Naive thymus-derived CD4-positive, alpha-beta T cell (primary cell): ENCODE data around the gene SNX5. TPM values are rescaled to one million over a fixed set of nuclear protein-coding genes. Genes with fewer than 3 reads are reported as not detected.

Source experiments
- ATAC-seq: fragments of 150-1000 bp; cut with Tn5 transposase; 2 replicates; pipeline ENCODE4 v1.10.0; 2021; ENCODE audit warnings: mild to moderate bottlenecking, moderate library complexity
- CTCF ChIA-PET: fragments of 350-600 bp; sonication (Branson Sonifier 250); formaldehyde crosslinking; loops from one replicate; lab custom pipeline; 2021; ENCODE audit warnings: antibody characterized with exemption; lab: Charles Lee
- POLR2A ChIA-PET: fragments of 350-600 bp; sonication (Branson Sonifier 250); formaldehyde crosslinking; loops from one replicate; lab custom pipeline; 2021; ENCODE audit warnings: antibody characterized with exemption, inconsistent platforms; lab: Charles Lee
- DNase-seq, 9 donors: peaks; one replicate each; pipeline versions ENCODE4 v3.0.0 to v3.0.0-alpha.2; 2020 to 2022; ENCODE audit warnings: mixed read lengths in 1 of 9
- H3K27ac ChIP-seq: one replicate; pipeline ENCODE4 v1.7.0; 2013; ENCODE audit warnings: mild to moderate bottlenecking, low read depth, low read length, moderate library complexity
- H3K27me3 ChIP-seq, 2 donors: one replicate each; pipeline ENCODE4 v1.7.0; 2013; ENCODE audit warnings: low read length in 2 of 2, mild to moderate bottlenecking in 2 of 2, moderate library complexity in 2 of 2; ENCODE audit not compliant: control insufficient read depth in 2 of 2, insufficient read depth in 2 of 2
- H3K36me3 ChIP-seq, 3 experiments: 1 replicate in 2 of 3; 2 replicates in 1 of 3; pipeline ENCODE4 v1.7.0; 2013; ENCODE audit warnings: low read length in 3 of 3, mild to moderate bottlenecking in 3 of 3, moderate library complexity in 1 of 3; ENCODE audit not compliant: insufficient read depth in 3 of 3, control insufficient read depth in 2 of 3
- H3K4me1 ChIP-seq, 2 donors: one replicate each; pipeline ENCODE4 v1.7.0; 2013; ENCODE audit warnings: low read length in 2 of 2, mild to moderate bottlenecking in 2 of 2, moderate library complexity in 1 of 2; ENCODE audit not compliant: control insufficient read depth in 2 of 2, insufficient read depth in 2 of 2
- H3K4me3 ChIP-seq: 2 replicates; pipeline ENCODE4 v1.7.0; 2013; ENCODE audit warnings: mild to moderate bottlenecking, low read length
- H3K9me3 ChIP-seq, 3 experiments: 1 replicate in 2 of 3; 2 replicates in 1 of 3; pipeline ENCODE4 v1.7.0; 2013; ENCODE audit warnings: low read length in 3 of 3; ENCODE audit not compliant: control insufficient read depth in 2 of 3
- H3K27ac Mint-ChIP-seq, 9 donors: one replicate each; pipeline ENCODE4 v1.8.0; 2020 to 2022; ENCODE audit warnings: mixed read lengths in 9 of 9, mild to moderate bottlenecking in 8 of 9, moderate library complexity in 5 of 9, inconsistent platforms in 2 of 9
- H3K27me3 Mint-ChIP-seq, 5 donors: one replicate each; pipeline ENCODE4 v1.8.0; 2021 to 2022; ENCODE audit warnings: mixed read lengths in 5 of 5, mild to moderate bottlenecking in 1 of 5
- H3K36me3 Mint-ChIP-seq, 5 donors: one replicate each; pipeline ENCODE4 v1.8.0; 2020 to 2022; ENCODE audit warnings: mixed read lengths in 5 of 5, mild to moderate bottlenecking in 3 of 5, inconsistent platforms in 1 of 5
- H3K4me1 Mint-ChIP-seq, 7 donors: one replicate each; pipeline ENCODE4 v1.8.0; 2020 to 2022; ENCODE audit warnings: mixed read lengths in 7 of 7, mild to moderate bottlenecking in 3 of 7, inconsistent platforms in 1 of 7
- H3K4me3 Mint-ChIP-seq, 10 donors: one replicate each; pipeline ENCODE4 v1.8.0; 2020 to 2022; ENCODE audit warnings: mild to moderate bottlenecking in 10 of 10, mixed read lengths in 10 of 10, moderate library complexity in 6 of 10, inconsistent platforms in 2 of 10
- H3K9me3 Mint-ChIP-seq, 11 donors: one replicate each; pipeline ENCODE4 v1.8.0; 2020 to 2022; ENCODE audit warnings: mixed read lengths in 11 of 11, mild to moderate bottlenecking in 4 of 11, inconsistent platforms in 1 of 11, moderate library complexity in 1 of 11
- intact Hi-C, 2 donors: fragments of 100-400 bp; cut with micrococcal nuclease; formaldehyde crosslinking; loops; one replicate each; pipeline ENCODE4 v1.15.1; 2023
- polyA plus RNA-seq, 2 donors: library from polyadenylated mRNA; unstranded; fragments of 300-500 nt; fragmentation: Illumina TruSeq; gene quantifications; one replicate each; pipeline ENCODE4 v1.2.3, GENCODE V29; 2021
- total RNA-seq, 6 experiments: library from RNA in 5 of 6; stranded (reverse) in 5 of 6; gene quantifications; 1 replicate in 5 of 6; 2 replicates in 1 of 6; pipeline ENCODE4 v1.2.3 and lab custom pipeline; 2021 to 2026

Gene SNX5
- total and polyA plus RNA-seq, 7 experiments from 2014 or later: 40.2 to 148 (median 61.9) TPM

GRCh38 chr20:17985388-17986018 is 16.9 kb upstream of the SNX5 start:
- Histone ChIP-seq H3K27me3 (no peaks in the 10 kb centered on the region), H3K4me3 (no peak overlapping the region), H3K4me1 (peaks cover 0 to 5% of the 10 kb centered on the region in 2 donors), H3K9me3 (no peaks in the 10 kb centered on the region), H3K27ac (no peak overlapping the region), H3K36me3 (peaks cover 0 to 9% (median 0%) of the 10 kb centered on the region in 3 experiments)
- Mint-ChIP-seq H3K27me3 (no peaks in the 10 kb centered on the region), H3K36me3 (peaks cover 0 to 26% (median 10%) of the 10 kb centered on the region in 5 donors), H3K4me1 (peaks cover 3 to 30% (median 18%) of the 10 kb centered on the region in 7 donors), H3K27ac (no peak overlapping the region), H3K9me3 (peaks cover 0 to 1% (median 0%) of the 10 kb centered on the region in 11 donors), H3K4me3 (no peak overlapping the region)
- CTCF ChIA-PET: interaction anchor here (0.6 kb wide), 1 partner anchor 167 kb away, joined by 5 read pairs; no protein-coding TSS in a partner anchor
- POLR2A ChIA-PET: interaction anchor here (0.6 to 0.7 kb wide), 2 partner anchors 20 to 295 kb away, joined by 3 to 5 read pairs; no protein-coding TSS in a partner anchor
- intact Hi-C loops: no loop called here
- ATAC-seq: no peak
- no peak for DNase-seq

GRCh38 chr20:17976305-17976704 is 7.7 kb upstream of the SNX5 start:
- H3K36me3 Mint-ChIP-seq: peaks cover 0 to 34% (median 16%) of the 10 kb centered on the region in 5 donors
- Histone ChIP-seq H3K27me3 (no peaks in the 10 kb centered on the region), H3K4me3 (no peak overlapping the region), H3K9me3 (no peaks in the 10 kb centered on the region), H3K4me1 (peaks cover 11 to 21% of the 10 kb centered on the region in 2 donors), H3K27ac (no peak overlapping the region), H3K36me3 (no peaks in the 10 kb centered on the region)
- peaks cover 19 to 40% (median 29%) of the 10 kb centered on the region in 7 donors for H3K4me1 Mint-ChIP-seq
- H3K9me3 Mint-ChIP-seq: no peaks in the 10 kb centered on the region
- ChIA-PET CTCF (no interaction called here), POLR2A (no interaction called here)
- no peak overlapping the region for H3K4me3 Mint-ChIP-seq
- H3K27me3 Mint-ChIP-seq: no peaks in the 10 kb centered on the region
- DNase-seq: no peak
- no peak overlapping the region for H3K27ac Mint-ChIP-seq
- ATAC-seq: no peak
- intact Hi-C loops: no loop called here

GRCh38 chr20:17972121-17972520 is 3.5 kb upstream of the SNX5 start:
- Histone ChIP-seq H3K36me3 (no peaks in the 10 kb centered on the region), H3K27me3 (no peaks in the 10 kb centered on the region), H3K4me3 (no peak overlapping the region), H3K4me1 (peaks cover 27 to 34% of the 10 kb centered on the region in 2 donors), H3K9me3 (no peaks in the 10 kb centered on the region), H3K27ac (no peak overlapping the region)
- POLR2A ChIA-PET: no interaction called here
- no peaks in the 10 kb centered on the region for H3K9me3 Mint-ChIP-seq
- intact Hi-C loops: no loop called here
- DNase-seq (no peak), ATAC-seq (no peak)
- peak overlapping the region in 8 of 10 donors; percentile 12 to 95 (median 56) for H3K4me3 Mint-ChIP-seq
- CTCF ChIA-PET: no interaction called here
- peak overlapping the region in 3 of 9 donors; percentile 21 to 68 (median 40) for H3K27ac Mint-ChIP-seq
- no peaks in the 10 kb centered on the region for H3K27me3 Mint-ChIP-seq
- H3K36me3 Mint-ChIP-seq: peaks cover 0 to 38% (median 16%) of the 10 kb centered on the region in 5 donors
- H3K4me1 Mint-ChIP-seq: peaks cover 38 to 55% (median 48%) of the 10 kb centered on the region in 7 donors

GRCh38 chr20:17971300-17972013 is 2.9 kb upstream of the SNX5 start:
- ChIA-PET CTCF (no interaction called here), POLR2A (no interaction called here)
- no peaks in the 10 kb centered on the region for H3K27me3 ChIP-seq
- DNase-seq: no peak
- no peak overlapping the region for H3K27ac ChIP-seq
- H3K9me3 Mint-ChIP-seq: no peaks in the 10 kb centered on the region
- H3K27ac Mint-ChIP-seq: peak overlapping the region in 4 of 9 donors; percentile 21 to 40 (median 26)
- H3K4me3 ChIP-seq: peak overlapping the region; percentile 91
- no peaks in the 10 kb centered on the region for H3K27me3 Mint-ChIP-seq
- intact Hi-C loops: no loop called here
- peak overlapping the region in 9 of 10 donors; percentile 52 to 97 (median 94) for H3K4me3 Mint-ChIP-seq
- ATAC-seq: no peak
- H3K4me1 Mint-ChIP-seq: peaks cover 44 to 62% (median 53%) of the 10 kb centered on the region in 7 donors
- H3K9me3 ChIP-seq: no peaks in the 10 kb centered on the region
- peaks cover 30 to 37% of the 10 kb centered on the region in 2 donors for H3K4me1 ChIP-seq
- no peaks in the 10 kb centered on the region for H3K36me3 ChIP-seq
- H3K36me3 Mint-ChIP-seq: peaks cover 0 to 42% (median 16%) of the 10 kb centered on the region in 5 donors

GRCh38 chr20:17969884-17970409 is 1.4 kb upstream of the SNX5 start:
- Mint-ChIP-seq H3K4me3 (peak overlapping the region; percentile 89 to 97 (median 94)), H3K36me3 (peaks cover 0 to 44% (median 11%) of the 10 kb centered on the region in 5 donors), H3K4me1 (peaks cover 47 to 75% (median 64%) of the 10 kb centered on the region in 7 donors), H3K27me3 (no peaks in the 10 kb centered on the region), H3K27ac (peak overlapping the region; percentile 93 to 98 (median 97)), H3K9me3 (no peaks in the 10 kb centered on the region)
- ChIA-PET CTCF (interaction anchor here (1.6 kb wide), 1 partner anchor 288 kb away, joined by 5 read pairs; the partner anchor contains the start of gene RRBP1), POLR2A (interaction anchor here (0.7 to 2.4 kb wide), 5 partner anchors 9 to 318 kb away, joined by 3 to 16 read pairs (median 3); partner anchors contain the start of gene RRBP1)
- peaks cover 40 to 47% of the 10 kb centered on the region in 2 donors for H3K4me1 ChIP-seq
- ATAC-seq (no peak), DNase-seq (peak in 6 of 9 donors; percentile 4 to 43 (median 12))
- peak overlapping the region; percentile 91 for H3K4me3 ChIP-seq
- H3K36me3 ChIP-seq: no peaks in the 10 kb centered on the region
- H3K27me3 ChIP-seq: no peaks in the 10 kb centered on the region
- H3K27ac ChIP-seq: peak overlapping the region; percentile 96
- H3K9me3 ChIP-seq: no peaks in the 10 kb centered on the region
- intact Hi-C loops: loop anchor here (1.0 to 10.0 kb wide), 13 partner anchors 9 to 1398 kb away; partner anchors contain the start of genes DSTN (in 2 of the 2), KIF16B (in 2 of the 2), BFSP1 (in 1 of the 2) and DZANK1 (in 1 of the 2)

- Mint-ChIP-seq H3K27me3 (no peaks in the 10 kb centered on the region), H3K9me3 (no peaks in the 10 kb centered on the region), H3K4me3 (peak overlapping the region; percentile 89 to 97 (median 94)), H3K36me3 (peaks cover 0 to 46% (median 11%) of the 10 kb centered on the region in 5 donors), H3K27ac (peak overlapping the region; percentile 93 to 98 (median 97)), H3K4me1 (peaks cover 52 to 75% (median 66%) of the 10 kb centered on the region in 7 donors)
- ATAC-seq (peak; percentile 3), DNase-seq (peak in 1 of 9 donors; percentile 28)
- POLR2A ChIA-PET: interaction anchor here (0.7 to 2.4 kb wide), 6 partner anchors 9 to 359 kb away, joined by 3 to 16 read pairs (median 6); partner anchors contain the start of genes RRBP1 and ZNF133
- Histone ChIP-seq H3K36me3 (no peaks in the 10 kb centered on the region), H3K4me1 (peaks cover 46 to 53% of the 10 kb centered on the region in 2 donors), H3K9me3 (no peaks in the 10 kb centered on the region), H3K27me3 (no peaks in the 10 kb centered on the region), H3K4me3 (peak overlapping the region; percentile 91), H3K27ac (peak overlapping the region; percentile 96)
- intact Hi-C loops: loop anchor here (1.0 to 10.0 kb wide), 13 partner anchors 8 to 1397 kb away; partner anchors contain the start of genes DSTN (in 2 of the 2), KIF16B (in 2 of the 2), BFSP1 (in 1 of the 2) and DZANK1 (in 1 of the 2)
- CTCF ChIA-PET: interaction anchor here (1.6 kb wide), 1 partner anchor 287 kb away, joined by 5 read pairs; the partner anchor contains the start of gene RRBP1
Observed at GRCh38 chr20:17969278-17969883, 787 bp upstream of the SNX5 start.
